NB4 (cell line): ENCODE data around the gene CSMD2.

Experiments
- DNase-seq: peaks from one replicate; pipeline ENCODE4 v3.0.0; 2010; ENCODE audit warnings: low read depth
- H3K4me3 ChIP-seq: one replicate; pipeline ENCODE4 v1.5.1; 2011; ENCODE audit warnings: mild to moderate bottlenecking, low read depth, low read length, moderate library complexity
- MAX ChIP-seq: IDR thresholded peaks from 2 replicates; pipeline ENCODE4 v1.6.1; 2011; ENCODE audit warnings: low read depth, low read length
- MYC ChIP-seq: IDR thresholded peaks from 2 replicates; pipeline ENCODE4 v1.6.1; 2011; ENCODE audit warnings: low read depth, low read length
- POLR2A ChIP-seq: IDR thresholded peaks from 2 replicates; pipeline ENCODE4 v1.6.1; 2011; ENCODE audit warnings: mild to moderate bottlenecking; ENCODE audit not compliant: insufficient read length; ENCODE audit errors: extremely low read depth
- TF ChIP-seq, protein P1 (sequence below): IDR thresholded peaks from one replicate; pipeline ENCODE4 v1.5.1; 2012; ENCODE audit warnings: low read depth, low read length

CSMD2 gene

GRCh38 chr1:34167389-34167788 is 2.4 kb upstream of the CSMD2 start:
- TF ChIP-seq MYC = no peak
- no peak for TF ChIP-seq POLR2A
- TF ChIP-seq MAX = no peak
- TF ChIP-seq, protein P1, sequence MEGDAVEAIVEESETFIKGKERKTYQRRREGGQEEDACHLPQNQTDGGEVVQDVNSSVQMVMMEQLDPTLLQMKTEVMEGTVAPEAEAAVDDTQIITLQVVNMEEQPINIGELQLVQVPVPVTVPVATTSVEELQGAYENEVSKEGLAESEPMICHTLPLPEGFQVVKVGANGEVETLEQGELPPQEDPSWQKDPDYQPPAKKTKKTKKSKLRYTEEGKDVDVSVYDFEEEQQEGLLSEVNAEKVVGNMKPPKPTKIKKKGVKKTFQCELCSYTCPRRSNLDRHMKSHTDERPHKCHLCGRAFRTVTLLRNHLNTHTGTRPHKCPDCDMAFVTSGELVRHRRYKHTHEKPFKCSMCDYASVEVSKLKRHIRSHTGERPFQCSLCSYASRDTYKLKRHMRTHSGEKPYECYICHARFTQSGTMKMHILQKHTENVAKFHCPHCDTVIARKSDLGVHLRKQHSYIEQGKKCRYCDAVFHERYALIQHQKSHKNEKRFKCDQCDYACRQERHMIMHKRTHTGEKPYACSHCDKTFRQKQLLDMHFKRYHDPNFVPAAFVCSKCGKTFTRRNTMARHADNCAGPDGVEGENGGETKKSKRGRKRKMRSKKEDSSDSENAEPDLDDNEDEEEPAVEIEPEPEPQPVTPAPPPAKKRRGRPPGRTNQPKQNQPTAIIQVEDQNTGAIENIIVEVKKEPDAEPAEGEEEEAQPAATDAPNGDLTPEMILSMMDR = no peak
- DNase-seq = no peak

DNA sequence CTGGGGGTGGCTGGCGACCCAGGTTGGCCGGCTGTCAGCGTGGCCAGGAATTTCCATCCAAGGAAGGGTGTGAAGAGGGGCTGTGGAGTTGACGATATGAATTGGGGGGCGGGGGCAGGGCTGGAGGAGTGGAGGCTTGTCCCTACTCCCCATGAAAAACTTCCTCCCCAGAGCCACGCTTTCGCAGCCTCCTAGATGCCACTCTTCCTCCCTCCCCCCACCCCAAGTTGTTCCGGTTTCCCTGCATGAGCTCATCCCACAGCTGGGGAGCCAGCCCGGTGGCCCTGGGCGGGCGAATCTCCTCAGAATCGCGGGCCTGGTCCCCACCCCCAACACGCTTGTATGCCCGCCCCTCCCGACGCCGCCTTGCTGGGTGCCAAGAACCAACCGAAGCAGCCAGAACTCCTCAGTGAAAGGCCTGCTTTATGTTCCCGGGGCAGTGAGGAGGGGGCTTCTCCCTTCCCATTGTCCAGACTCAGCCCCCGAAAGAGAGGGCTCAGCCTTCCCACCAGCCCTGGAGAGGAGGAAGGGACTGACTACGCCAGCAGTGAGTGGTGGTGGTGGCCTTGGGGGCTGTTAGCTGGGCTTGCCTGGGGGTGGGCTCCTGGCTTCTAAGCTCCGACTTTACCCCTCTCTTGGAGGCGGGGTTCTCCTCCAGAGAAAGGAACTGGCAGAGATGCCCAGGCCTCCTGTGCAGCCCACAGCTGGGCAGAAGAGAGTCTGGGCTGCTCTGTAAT is 1.8 kb upstream of the CSMD2 start:
- DNase-seq = no peak
- no peak overlapping the region for H3K4me3 ChIP-seq
- TF ChIP-seq, protein P1 = no peak
- TF ChIP-seq MYC (no peak), POLR2A (no peak), MAX (no peak)

More at GRCh38 chr1:34167389-34167788, 2.4 kb upstream of the CSMD2 start:
- no peak overlapping the region for H3K4me3 ChIP-seq

DNA sequence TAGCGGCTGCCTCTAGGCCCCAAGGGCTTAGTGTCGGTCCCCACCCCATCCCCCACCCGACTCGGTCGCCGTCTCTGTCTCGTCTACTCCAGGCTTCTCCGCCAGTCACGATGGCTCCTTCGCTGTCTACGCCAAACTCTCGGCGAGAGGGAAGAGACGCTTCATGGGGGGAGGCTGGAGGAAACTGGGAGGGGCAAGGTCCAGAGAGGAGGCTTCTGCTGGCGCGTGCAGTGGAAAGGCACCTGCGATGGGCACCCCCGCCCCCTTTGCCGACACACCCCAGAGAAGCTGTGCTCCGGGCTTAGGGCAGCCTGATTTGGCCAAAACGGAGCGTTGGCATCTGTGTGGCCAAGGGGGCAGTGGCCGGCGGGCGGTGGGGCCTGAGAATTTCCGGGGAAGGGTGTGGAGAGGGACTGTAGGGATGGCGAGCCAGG is 1.2 kb upstream of the CSMD2 start:
- no peak overlapping the region for H3K4me3 ChIP-seq
- no peak for DNase-seq
- TF ChIP-seq, protein P1 = no peak
- no peak for TF ChIP-seq MYC
- no peak for TF ChIP-seq POLR2A
- TF ChIP-seq MAX = no peak

- TF ChIP-seq POLR2A (no peak), MYC (no peak), MAX (no peak)
- TF ChIP-seq, protein P1 = no peak
- no peak overlapping the region for H3K4me3 ChIP-seq
- no peak for DNase-seq
Measured at GRCh38 chr1:34165422-34165921, 442 bp upstream of the CSMD2 start.

DNA sequence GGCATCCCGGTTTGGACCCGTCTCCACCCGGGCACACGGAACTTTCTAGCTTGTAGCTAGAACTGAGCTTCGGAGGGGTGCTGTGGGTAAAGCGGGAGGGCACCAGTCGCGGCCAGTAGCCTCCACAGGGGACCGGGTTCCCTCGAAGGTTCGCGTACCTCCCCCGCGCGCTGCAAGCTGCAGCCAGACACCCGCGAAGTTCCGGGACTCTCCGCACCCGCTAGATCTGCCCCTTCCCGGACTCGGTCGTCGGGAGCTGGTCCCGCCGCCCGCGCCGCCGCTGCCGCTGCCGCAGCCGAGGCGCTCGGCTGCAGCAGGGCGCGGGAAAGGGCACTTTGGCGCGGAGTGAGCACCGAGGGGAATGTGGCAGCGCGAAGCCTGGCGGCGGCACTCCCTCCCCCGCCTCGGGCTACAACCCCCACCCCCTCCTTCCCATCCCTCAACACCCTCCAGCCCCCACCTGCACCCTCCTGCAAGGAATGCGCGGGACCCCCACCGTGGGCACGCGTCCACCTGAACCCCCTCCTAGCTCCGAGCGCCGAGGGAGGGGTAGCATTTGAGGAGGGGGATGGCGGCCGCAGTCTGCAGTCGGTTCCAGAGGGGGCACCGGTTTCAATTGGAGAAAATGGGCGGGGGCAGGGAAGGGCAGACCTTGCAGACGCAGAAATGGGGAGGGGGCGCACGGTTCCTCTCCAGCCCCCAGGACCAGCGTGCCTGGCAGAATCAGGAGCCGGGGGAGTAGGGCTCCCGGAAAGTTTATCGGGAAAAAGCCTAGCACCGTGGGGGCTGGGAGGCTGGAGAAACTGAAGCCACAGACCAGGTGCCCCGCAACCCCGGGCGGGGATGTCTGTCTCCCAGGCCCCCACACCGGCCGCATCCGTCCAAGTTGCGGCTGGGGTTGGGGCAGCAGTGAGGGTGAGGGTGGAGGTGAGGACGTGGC is 968 bp downstream of the CSMD2 start:
- TF ChIP-seq MYC (no peak), POLR2A (no peak), MAX (no peak)
- TF ChIP-seq, protein P1 = no peak
- H3K4me3 ChIP-seq = no peak overlapping the region
- no peak for DNase-seq
